ENCODE data around the gene ABTB1. TPM values are rescaled to one million over a fixed set of nuclear protein-coding genes. Genes with fewer than 3 reads are reported as not detected.

ABTB1 gene
- total and polyA plus RNA-seq, 2 of the 13 experiments (the other 11 are each of a cell fraction or from before 2014, with no cell fraction given) = 0.42 to 14.5 TPM

- H4K20me1 ChIP-seq (ENCODE audit: insufficient read depth, low read length) = no peaks in the 10 kb centered on the region
- H3K79me2 ChIP-seq (ENCODE audit: insufficient read depth, low read length) = no peaks in the 10 kb centered on the region
- no peak for ATAC-seq
- FAIRE-seq = no peak
- no peaks in the 10 kb centered on the region for H3K36me3 ChIP-seq (replicated peaks in 1 of 2; ENCODE audit: control insufficient read depth in 1 of 2, insufficient read depth in 2 of 2, low read length in 2 of 2)
- H3K9me3 ChIP-seq (ENCODE audit: low read length) = no peaks in the 10 kb centered on the region
- in situ Hi-C loops (cut with HindIII; ENCODE audit: extremely low pct_ligation_motif_present, low pct_unique_long_range_greater_than_20kb) = loop anchor here (10.0 kb wide), 1 partner anchor 284 kb away; no protein-coding TSS in a partner anchor
- WGBS (ENCODE audit: low lambda C conversion rate) = 13% methylated on average over 1 of the region's 1 CpG
- no peak overlapping the region for H3K27ac ChIP-seq (ENCODE audit: extremely low read length, insufficient read depth, low read length)
- no TSS peak for BruUV-seq (replicated peaks)
- H3K9ac ChIP-seq (ENCODE audit: insufficient read depth, low read depth, low read length) = no peak overlapping the region
- H3K4me3 ChIP-seq (replicated peaks in 1 of 3; ENCODE audit: insufficient read depth in 1 of 3, low read depth in 2 of 3, low read length in 3 of 3) = no peak overlapping the region
- ChIA-PET CTCF (ENCODE audit: low intra/inter-chr PET ratio, low total read pairs) (no interaction called here), POLR2A (no interaction called here)
- intact Hi-C loops (cut with micrococcal nuclease; ENCODE audit: unreplicated experiment) = no loop called here
- no peaks in the 10 kb centered on the region; a peak in 1 of 5 replicates for H3K27me3 ChIP-seq (ENCODE audit: control insufficient read depth in 1 of 2, insufficient read depth in 2 of 2, low read length in 2 of 2)
- H2AFZ ChIP-seq (ENCODE audit: low read length) = no peak overlapping the region
- H3K4me2 ChIP-seq (ENCODE audit: low read depth, low read length) = no peak overlapping the region
- no peaks in the 10 kb centered on the region for H3K4me1 ChIP-seq (ENCODE audit: insufficient read depth, low read length)
- DNase-seq (ENCODE audit: low spot score) = no peak
- TF ChIP-seq SYNCRIP (IDR thresholded peaks at IDR 0.05; ENCODE audit: insufficient read depth, low read depth, low read length) (no peak), DMAP1 (CRISPR knock-in tag; IDR thresholded peaks at IDR 0.05) (no peak), ZNF800 (CRISPR knock-in tag; IDR thresholded peaks at IDR 0.05) (no peak), IKZF1 (IDR thresholded peaks at IDR 0.05) (no peak), SKI (IDR thresholded peaks at IDR 0.05; ENCODE audit: partially characterized antibody) (no peak), ZNF280B (CRISPR knock-in tag; IDR thresholded peaks at IDR 0.05; ENCODE audit: borderline replicate concordance) (no peak), ZBTB39 (CRISPR knock-in tag; IDR thresholded peaks at IDR 0.05) (no peak), PHF8 (CRISPR knock-in tag; IDR thresholded peaks at IDR 0.05) (no peak), HMGXB3 (CRISPR knock-in tag; IDR thresholded peaks at IDR 0.05; ENCODE audit: borderline replicate concordance) (no peak), ZNF136 (CRISPR knock-in tag; IDR thresholded peaks at IDR 0.05; ENCODE audit: low read depth) (no peak), ZNF317 (CRISPR knock-in tag; IDR thresholded peaks at IDR 0.05) (no peak), ADNP (CRISPR knock-in tag; IDR thresholded peaks at IDR 0.05) (no peak)
These were observed 8.1 kb downstream of the ABTB1 start for GRCh38 chr3:127680798-127681221.

All from HepG2 (cell line).